ENCODE results near the gene GRK4. TPM values are rescaled to one million over a fixed set of nuclear protein-coding genes. Genes with fewer than 3 reads are reported as not detected.

Gene GRK4
- polyA plus RNA-seq, 1 experiment = 3.7 TPM

GRCh38 chr4:3025881-3026280, 62.5 kb downstream of the GRK4 start:
- no peak overlapping the region for H3K27ac ChIP-seq (ENCODE audit: low read depth, low read length)
- peaks cover 15% of the 10 kb centered on the region for H3K27me3 ChIP-seq (ENCODE audit: control insufficient read depth, insufficient read depth, low read length)
- ChIA-PET POLR2A (no interaction called here), CTCF (no interaction called here)
- peaks cover 9% of the 10 kb centered on the region for H3K9me3 ChIP-seq (ENCODE audit: control insufficient read depth, insufficient read depth, low read length)
- TF ChIP-seq, protein P1, sequence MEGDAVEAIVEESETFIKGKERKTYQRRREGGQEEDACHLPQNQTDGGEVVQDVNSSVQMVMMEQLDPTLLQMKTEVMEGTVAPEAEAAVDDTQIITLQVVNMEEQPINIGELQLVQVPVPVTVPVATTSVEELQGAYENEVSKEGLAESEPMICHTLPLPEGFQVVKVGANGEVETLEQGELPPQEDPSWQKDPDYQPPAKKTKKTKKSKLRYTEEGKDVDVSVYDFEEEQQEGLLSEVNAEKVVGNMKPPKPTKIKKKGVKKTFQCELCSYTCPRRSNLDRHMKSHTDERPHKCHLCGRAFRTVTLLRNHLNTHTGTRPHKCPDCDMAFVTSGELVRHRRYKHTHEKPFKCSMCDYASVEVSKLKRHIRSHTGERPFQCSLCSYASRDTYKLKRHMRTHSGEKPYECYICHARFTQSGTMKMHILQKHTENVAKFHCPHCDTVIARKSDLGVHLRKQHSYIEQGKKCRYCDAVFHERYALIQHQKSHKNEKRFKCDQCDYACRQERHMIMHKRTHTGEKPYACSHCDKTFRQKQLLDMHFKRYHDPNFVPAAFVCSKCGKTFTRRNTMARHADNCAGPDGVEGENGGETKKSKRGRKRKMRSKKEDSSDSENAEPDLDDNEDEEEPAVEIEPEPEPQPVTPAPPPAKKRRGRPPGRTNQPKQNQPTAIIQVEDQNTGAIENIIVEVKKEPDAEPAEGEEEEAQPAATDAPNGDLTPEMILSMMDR (IDR thresholded peaks at IDR 0.05; ENCODE audit: low read depth, low read length) = no peak
- DNase-seq (ENCODE audit: low read depth, low spot score) = no peak
- H3K4me3 ChIP-seq (ENCODE audit: low read depth, low read length) = no peak overlapping the region

DNA sequence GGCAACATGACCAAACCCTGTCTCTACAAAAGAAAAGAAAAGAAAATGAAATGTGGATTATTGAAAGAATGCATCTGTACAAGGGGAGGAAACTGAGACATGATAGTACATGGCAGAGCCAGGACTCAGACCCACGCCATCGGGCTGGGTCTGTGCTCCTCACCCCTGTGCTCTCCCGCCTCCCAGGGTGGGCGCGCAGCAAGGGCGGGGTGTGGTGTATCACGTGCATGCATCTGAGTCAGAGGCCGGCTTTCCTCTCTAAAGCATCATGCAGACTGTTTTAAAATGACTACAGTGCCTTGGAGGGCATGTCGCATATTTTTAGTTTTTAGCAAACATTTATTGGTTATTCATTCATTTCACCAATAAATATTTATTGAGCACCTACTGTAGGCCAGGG, 63.2 kb downstream of the GRK4 start:
- H3K27ac ChIP-seq (ENCODE audit: low read depth, low read length) = no peak overlapping the region
- H3K27me3 ChIP-seq (ENCODE audit: control insufficient read depth, insufficient read depth, low read length) = peaks cover 13% of the 10 kb centered on the region
- DNase-seq (ENCODE audit: low read depth, low spot score) = no peak
- CTCF ChIA-PET = no interaction called here
- H3K4me3 ChIP-seq (ENCODE audit: low read depth, low read length) = no peak overlapping the region
- H3K9me3 ChIP-seq (ENCODE audit: control insufficient read depth, insufficient read depth, low read length) = peaks cover 9% of the 10 kb centered on the region
- POLR2A ChIA-PET = interaction anchor here (0.6 kb wide), 1 partner anchor 11 kb away, joined by 3 read pairs; no protein-coding TSS in a partner anchor
- TF ChIP-seq, protein P1 (IDR thresholded peaks at IDR 0.05; ENCODE audit: low read depth, low read length) = no peak

- ChIA-PET CTCF (no interaction called here), POLR2A (no interaction called here)
- TF ChIP-seq, protein P1 (IDR thresholded peaks at IDR 0.05; ENCODE audit: low read depth, low read length) = no peak
Measured at GRCh38 chr4:3029464-3029863, 66.1 kb downstream of the GRK4 start.

DNA sequence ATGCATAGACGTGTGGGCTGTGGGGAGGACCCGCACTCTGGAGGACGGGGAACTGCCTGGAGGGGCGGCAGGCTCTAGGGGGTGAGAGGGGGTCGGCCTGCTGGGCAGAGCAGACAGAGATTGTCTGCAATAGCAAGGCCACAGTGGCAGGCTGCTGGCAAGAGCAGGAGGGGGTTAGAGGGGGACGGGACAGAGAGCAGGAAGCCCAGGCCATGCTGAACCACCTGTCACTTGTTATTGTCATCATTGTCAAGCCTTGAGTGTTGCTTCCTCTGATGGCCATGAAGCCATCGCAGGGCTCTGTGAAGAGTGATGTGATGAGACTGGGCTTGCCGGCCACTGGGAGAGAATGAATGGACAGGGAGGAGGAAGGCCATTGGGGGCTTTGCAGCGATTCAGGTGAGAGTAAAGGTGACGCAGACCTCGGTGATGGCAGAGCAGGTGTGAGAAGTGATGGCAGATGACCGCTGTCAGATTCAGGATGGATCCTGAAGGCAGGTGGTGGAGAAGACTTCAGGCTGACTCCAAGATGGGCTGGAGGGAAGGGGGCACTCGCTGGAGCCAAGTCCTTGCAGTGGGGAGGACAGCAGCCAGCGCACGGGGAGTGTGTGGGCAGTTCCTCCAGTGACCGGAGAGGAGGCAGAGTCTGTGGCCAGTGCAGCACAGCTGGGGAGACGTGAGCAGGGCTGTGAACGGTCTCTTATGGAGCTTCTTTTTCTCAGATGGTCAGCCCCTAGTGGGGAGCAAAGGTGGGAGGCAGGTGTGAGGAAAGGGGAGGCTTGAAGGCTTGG, 67.4 kb downstream of the GRK4 start:
- Histone ChIP-seq H3K27ac (ENCODE audit: low read depth, low read length) (no peak overlapping the region), H3K9me3 (ENCODE audit: control insufficient read depth, insufficient read depth, low read length) (no peaks in the 10 kb centered on the region; the same call in 1 of the 2 replicates), H3K27me3 (ENCODE audit: control insufficient read depth, insufficient read depth, low read length) (peaks cover 20% of the 10 kb centered on the region), H3K4me3 (ENCODE audit: low read depth, low read length) (no peak overlapping the region)
- DNase-seq (ENCODE audit: low read depth, low spot score) = no peak
- POLR2A ChIA-PET = no interaction called here
- TF ChIP-seq, protein P1 (IDR thresholded peaks at IDR 0.05; ENCODE audit: low read depth, low read length) = no peak
- CTCF ChIA-PET = no interaction called here

More at GRCh38 chr4:3029464-3029863, 66.1 kb downstream of the GRK4 start:
- no peak for DNase-seq (ENCODE audit: low read depth, low spot score)
- H3K4me3 ChIP-seq (ENCODE audit: low read depth, low read length) = no peak overlapping the region
- peaks cover 16% of the 10 kb centered on the region for H3K27me3 ChIP-seq (ENCODE audit: control insufficient read depth, insufficient read depth, low read length)
- no peak overlapping the region for H3K27ac ChIP-seq (ENCODE audit: low read depth, low read length)
- no peaks in the 10 kb centered on the region; the same call in 1 of the 2 replicates for H3K9me3 ChIP-seq (ENCODE audit: control insufficient read depth, insufficient read depth, low read length)

DNA sequence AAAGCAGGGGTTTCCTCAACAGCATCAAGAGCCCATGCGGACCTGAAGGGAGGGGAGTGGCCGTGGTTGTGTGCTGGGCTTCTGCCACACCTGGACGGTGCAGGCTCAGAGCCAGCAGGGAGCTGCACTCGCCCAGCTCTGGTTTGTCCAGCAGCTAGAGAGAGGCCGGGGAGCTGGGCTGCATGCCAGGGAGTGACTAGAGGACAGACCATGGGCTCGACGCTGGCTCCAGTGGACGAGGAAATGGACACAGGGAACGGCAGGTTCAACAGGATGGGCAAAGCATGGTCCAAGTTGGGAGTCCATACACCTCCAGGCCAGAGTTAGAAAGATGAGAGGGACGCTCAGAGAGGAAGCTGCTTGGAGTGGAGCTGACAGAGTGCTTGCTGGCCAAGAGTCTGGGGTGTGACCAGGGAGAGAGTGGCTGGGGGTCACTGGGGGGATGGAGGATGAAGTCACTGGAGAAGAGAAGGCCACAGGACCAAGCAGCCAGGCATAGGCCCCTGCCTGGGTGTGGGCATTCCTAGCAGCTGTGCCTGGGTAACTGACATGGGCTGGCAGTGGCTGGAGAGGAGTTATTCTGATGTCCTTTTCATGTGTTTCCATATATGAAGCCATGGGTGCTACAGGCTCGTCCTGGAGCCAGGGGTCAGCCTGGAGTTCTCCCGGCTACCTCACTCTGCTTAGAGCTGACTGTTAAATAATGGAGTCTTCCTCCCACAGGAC, 68.1 kb downstream of the GRK4 start:
- ChIA-PET POLR2A (interaction anchor here (0.5 kb wide), 1 partner anchor 495 kb away, joined by 3 read pairs; no protein-coding TSS in a partner anchor), CTCF (interaction anchor here (1.4 kb wide), 1 partner anchor 53 kb away, joined by 6 read pairs; no protein-coding TSS in a partner anchor)
- no peaks in the 10 kb centered on the region; the same call in 1 of the 2 replicates for H3K9me3 ChIP-seq (ENCODE audit: control insufficient read depth, insufficient read depth, low read length)
- TF ChIP-seq, protein P1 (IDR thresholded peaks at IDR 0.05; ENCODE audit: low read depth, low read length) = no peak
- no peak for DNase-seq (ENCODE audit: low read depth, low spot score)
- peaks cover 22% of the 10 kb centered on the region for H3K27me3 ChIP-seq (ENCODE audit: control insufficient read depth, insufficient read depth, low read length)
- H3K4me3 ChIP-seq (ENCODE audit: low read depth, low read length) = no peak overlapping the region
- no peak overlapping the region for H3K27ac ChIP-seq (ENCODE audit: low read depth, low read length)

Data from AG04450 (cell line).